ENCODE measurements around the gene RAB3D.

The RAB3D gene

GRCh38 chr19:11296264-11296663, 43.2 kb downstream of the RAB3D start:
- DNase-seq (ENCODE audit: low spot score) = no peak
- no peak for FAIRE-seq

- no peak for FAIRE-seq
- no peak for DNase-seq (ENCODE audit: low spot score)
Observed at GRCh38 chr19:11295665-11296245, 43.7 kb downstream of the RAB3D start, which contains the start of gene TSPAN16. TSS of gene TSPAN16 (plus strand) at chr19:11296160. CDS start at chr19:11296298, 138 bp downstream.

- no peak for DNase-seq (ENCODE audit: low spot score)
- FAIRE-seq = no peak
Observed at GRCh38 chr19:11295180-11295579, 44.3 kb downstream of the RAB3D start.

GRCh38 chr19:11293433-11294389, 45.7 kb downstream of the RAB3D start:
- FAIRE-seq (no peak), DNase-seq (ENCODE audit: low spot score) (peak; percentile 87)

GRCh38 chr19:11291991-11292390, 47.5 kb downstream of the RAB3D start:
- DNase-seq (ENCODE audit: low spot score) = no peak
- no peak for FAIRE-seq

- FAIRE-seq = no peak
Observed at GRCh38 chr19:11291415-11291814, 48.0 kb downstream of the RAB3D start.

GRCh38 chr19:11290256-11290655, 49.2 kb downstream of the RAB3D start:
- DNase-seq (ENCODE audit: low spot score) (no peak), FAIRE-seq (no peak)

More at GRCh38 chr19:11291415-11291814, 48.0 kb downstream of the RAB3D start:
- DNase-seq (ENCODE audit: low spot score) = no peak

- DNase-seq (ENCODE audit: low spot score) (no peak), FAIRE-seq (no peak)
Observed at GRCh38 chr19:11288349-11288748, 51.1 kb downstream of the RAB3D start.

GRCh38 chr19:11286312-11286974, 53.0 kb downstream of the RAB3D start:
- DNase-seq (ENCODE audit: low spot score) (no peak), FAIRE-seq (no peak)

- FAIRE-seq (no peak), DNase-seq (ENCODE audit: low spot score) (no peak)
Observed at GRCh38 chr19:11284515-11284914, 54.9 kb downstream of the RAB3D start.

GRCh38 chr19:11281356-11282049, 58.0 kb downstream of the RAB3D start:
- DNase-seq (ENCODE audit: low spot score) (no peak), FAIRE-seq (no peak)

- no peak for DNase-seq (ENCODE audit: low spot score)
- FAIRE-seq = no peak
Observed at GRCh38 chr19:11279505-11280236, 59.8 kb downstream of the RAB3D start.

- DNase-seq (ENCODE audit: low spot score) (no peak), FAIRE-seq (no peak)
Observed at GRCh38 chr19:11278670-11279069, 60.8 kb downstream of the RAB3D start.

- DNase-seq (ENCODE audit: low spot score) = no peak
- FAIRE-seq = no peak
Observed at GRCh38 chr19:11274533-11275086, 64.8 kb downstream of the RAB3D start.

- no peak for FAIRE-seq
- DNase-seq (ENCODE audit: low spot score) = no peak
Observed at GRCh38 chr19:11273989-11274388, 65.5 kb downstream of the RAB3D start.

- DNase-seq (ENCODE audit: low spot score) = no peak
- FAIRE-seq = no peak
Observed at GRCh38 chr19:11273296-11273695, 66.2 kb downstream of the RAB3D start.

Data from urothelium cell line (cell line).